RWPE1 (cell line): Measurements from ENCODE around the gene ARHGEF7.

ENCODE experiments used
- CTCF ChIA-PET: fragments of 350-600 bp; sonication (Branson Sonifier 250); formaldehyde crosslinking; extraction: SDS; loops from one replicate; lab custom pipeline; 2021; lab: Yijun Ruan, JAX
- POLR2A ChIA-PET: fragments of 400-600 bp; formaldehyde crosslinking; extraction: SDS; loops from one replicate; lab custom pipeline; 2020; ENCODE audit warnings: antibody characterized with exemption; ENCODE audit not compliant: low non-redundant PET; lab: Yijun Ruan, JAX
- DNase-seq: peaks from one replicate; pipeline ENCODE4 v3.0.0; 2012; ENCODE audit warnings: low spot score
- H3K27ac ChIP-seq: fragments of 450-650 bp; 2 replicates; pipeline ENCODE4 v1.5.1; 2017
- TF ChIP-seq, protein P1 (sequence below): fragments of 450-650 bp; conservative IDR thresholded peaks from 2 replicates; pipeline ENCODE4 v1.5.1; 2017; ENCODE audit warnings: low read depth, mild to moderate bottlenecking

Gene ARHGEF7

DNA sequence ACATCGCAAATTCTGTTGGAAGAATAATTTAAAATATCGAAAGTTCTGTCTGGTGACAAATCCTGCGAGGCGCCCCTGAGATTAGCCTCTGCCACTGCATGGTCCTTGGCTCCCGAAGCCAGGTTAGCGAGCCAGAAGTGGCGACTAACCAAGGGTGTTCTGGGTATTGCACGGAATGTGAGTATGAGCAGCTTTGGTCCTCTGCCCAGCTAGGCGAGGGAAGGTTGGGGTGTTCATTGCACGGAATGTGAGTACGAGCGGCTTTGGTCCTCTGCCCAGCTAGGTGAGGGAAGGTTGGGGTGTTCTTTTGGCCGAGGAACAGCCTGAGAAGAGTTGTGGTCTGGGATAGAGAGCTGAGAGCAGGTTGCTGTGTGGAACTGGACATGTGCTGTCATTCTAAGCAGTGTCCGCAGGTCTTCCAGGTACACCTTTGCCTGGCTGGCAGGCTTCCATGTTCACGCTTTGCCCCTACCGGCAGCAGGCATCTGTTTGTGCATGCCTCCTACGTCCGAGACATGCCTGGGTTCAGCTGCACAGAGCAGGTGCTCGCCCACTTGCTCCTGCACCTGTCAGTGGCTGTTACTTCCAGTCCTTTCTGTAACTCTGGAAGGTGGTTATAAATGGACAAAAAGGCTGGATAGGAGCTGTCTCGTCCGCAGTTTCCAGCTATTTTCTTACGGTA lies 187.1 kb downstream of the ARHGEF7 start:
- ChIA-PET POLR2A (no interaction called here), CTCF (no interaction called here)
- DNase-seq = no peak
- TF ChIP-seq, protein P1, sequence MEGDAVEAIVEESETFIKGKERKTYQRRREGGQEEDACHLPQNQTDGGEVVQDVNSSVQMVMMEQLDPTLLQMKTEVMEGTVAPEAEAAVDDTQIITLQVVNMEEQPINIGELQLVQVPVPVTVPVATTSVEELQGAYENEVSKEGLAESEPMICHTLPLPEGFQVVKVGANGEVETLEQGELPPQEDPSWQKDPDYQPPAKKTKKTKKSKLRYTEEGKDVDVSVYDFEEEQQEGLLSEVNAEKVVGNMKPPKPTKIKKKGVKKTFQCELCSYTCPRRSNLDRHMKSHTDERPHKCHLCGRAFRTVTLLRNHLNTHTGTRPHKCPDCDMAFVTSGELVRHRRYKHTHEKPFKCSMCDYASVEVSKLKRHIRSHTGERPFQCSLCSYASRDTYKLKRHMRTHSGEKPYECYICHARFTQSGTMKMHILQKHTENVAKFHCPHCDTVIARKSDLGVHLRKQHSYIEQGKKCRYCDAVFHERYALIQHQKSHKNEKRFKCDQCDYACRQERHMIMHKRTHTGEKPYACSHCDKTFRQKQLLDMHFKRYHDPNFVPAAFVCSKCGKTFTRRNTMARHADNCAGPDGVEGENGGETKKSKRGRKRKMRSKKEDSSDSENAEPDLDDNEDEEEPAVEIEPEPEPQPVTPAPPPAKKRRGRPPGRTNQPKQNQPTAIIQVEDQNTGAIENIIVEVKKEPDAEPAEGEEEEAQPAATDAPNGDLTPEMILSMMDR = no peak
- no peak overlapping the region for H3K27ac ChIP-seq

DNA sequence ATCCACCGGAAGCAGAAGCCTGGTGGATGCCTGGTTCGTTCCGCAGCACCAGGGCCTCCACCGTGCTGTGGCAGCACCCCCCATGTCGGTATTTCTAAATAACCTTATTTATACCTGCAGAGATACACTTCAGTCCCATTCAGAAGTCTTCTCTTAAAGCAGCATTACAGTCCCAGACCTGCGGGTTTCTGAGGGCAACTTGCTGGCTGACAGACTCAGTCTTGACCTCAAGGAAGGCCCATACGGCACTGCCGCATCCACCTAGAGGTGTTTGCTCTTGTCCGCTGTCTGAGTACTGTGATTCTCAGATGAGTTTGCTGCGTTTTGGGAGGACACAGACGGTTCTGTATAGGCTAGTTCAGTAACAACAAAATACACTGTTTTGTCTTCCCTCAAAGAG lies 188.4 kb downstream of the ARHGEF7 start:
- TF ChIP-seq, protein P1 = no peak
- no peak overlapping the region for H3K27ac ChIP-seq
- DNase-seq = no peak
- POLR2A ChIA-PET = no interaction called here
- CTCF ChIA-PET = no interaction called here

DNA sequence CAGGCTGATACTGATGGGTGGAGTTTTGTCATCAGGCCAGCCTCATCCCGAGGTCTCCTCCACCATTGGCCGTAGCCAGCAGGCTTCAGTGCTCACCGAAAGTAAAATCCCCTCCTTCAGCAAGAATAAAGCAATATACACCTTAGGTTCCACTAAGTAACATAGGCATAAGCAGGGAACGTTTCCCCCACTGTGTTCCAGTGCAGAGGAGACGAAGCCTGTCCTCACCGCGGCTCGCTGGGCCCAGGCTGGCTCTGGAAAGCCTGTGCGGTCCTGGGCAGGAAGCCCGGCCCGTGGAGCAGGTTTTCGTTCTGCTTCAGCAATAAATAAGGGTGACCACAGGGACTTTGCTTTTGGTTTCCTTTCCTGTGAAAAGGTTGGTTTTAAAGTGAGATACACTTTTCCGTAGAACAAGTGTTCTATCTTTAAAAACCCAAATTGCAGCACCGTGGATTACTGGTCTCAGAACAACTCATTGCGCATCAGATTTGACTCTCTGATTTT lies 189.0 kb downstream of the ARHGEF7 start:
- H3K27ac ChIP-seq = no peak overlapping the region
- TF ChIP-seq, protein P1 = no peak
- ChIA-PET POLR2A (no interaction called here), CTCF (no interaction called here)
- DNase-seq = no peak

DNA sequence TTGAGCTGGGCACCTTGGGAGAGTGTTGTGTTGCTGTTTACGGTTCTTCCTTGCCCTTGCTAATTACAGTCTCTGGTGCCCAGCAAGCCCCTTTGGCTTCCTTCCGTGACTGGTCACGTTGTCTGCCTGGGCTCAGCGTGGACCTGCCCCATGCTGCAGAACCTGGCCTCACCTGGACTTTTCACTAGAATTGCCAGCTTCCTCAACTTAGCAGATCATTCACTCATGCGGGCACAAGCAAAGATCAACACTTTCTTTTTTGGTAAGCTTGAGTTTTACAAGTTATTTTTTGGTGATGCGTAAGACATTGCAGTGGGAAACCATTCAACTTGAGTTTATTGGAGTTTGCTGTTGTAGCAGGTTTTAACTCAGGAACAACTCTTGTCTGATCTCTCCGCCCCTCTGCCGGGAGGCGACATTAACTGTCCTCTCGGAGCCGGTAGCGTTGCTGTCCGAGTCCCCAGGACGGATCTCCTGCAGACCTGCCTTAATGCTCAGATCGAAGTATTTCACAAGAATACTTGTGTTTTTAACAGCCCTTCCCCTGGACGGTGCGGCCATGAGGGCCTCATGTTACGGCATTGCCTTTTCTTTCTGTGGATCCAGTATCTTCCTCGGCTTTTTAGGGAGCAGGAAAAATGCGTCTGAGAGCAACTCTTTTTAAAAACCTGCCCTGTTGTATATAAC lies 189.6 kb downstream of the ARHGEF7 start:
- H3K27ac ChIP-seq = no peak overlapping the region
- no peak for DNase-seq
- TF ChIP-seq, protein P1 = no peak
- ChIA-PET POLR2A (no interaction called here), CTCF (no interaction called here)

DNA sequence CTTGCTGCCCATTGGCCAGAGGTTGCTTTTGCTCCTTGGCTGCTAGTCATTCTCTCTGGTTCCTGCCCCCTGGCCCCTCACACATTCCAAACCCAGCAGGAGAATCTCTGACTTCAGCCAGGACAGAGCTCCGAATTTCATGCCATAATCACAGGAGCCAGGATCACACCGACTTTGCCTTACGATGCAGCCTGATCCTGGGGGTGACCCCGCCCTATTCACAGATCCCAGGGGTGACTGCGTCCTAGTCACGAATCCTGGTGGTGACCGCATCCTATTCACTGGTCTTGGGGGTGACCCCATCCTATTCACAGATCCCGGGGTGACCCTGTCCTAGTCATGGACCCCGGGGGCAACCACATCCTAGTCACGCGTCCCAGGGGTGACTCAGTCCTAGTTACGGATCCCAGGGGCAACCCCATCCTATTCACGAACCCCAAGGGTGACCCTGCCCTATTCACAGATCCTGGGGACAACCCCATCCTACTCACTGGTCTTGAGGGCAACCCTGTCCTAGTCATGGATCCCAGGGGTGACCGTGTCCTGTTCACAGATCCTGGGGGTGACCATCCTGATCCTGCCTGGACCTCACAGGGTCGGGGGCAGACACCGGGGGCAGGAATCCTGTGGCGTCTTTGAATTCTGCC lies 198.0 kb downstream of the ARHGEF7 start:
- H3K27ac ChIP-seq = no peak overlapping the region
- ChIA-PET POLR2A (no interaction called here), CTCF (no interaction called here)
- TF ChIP-seq, protein P1 = no peak
- DNase-seq = no peak

DNA sequence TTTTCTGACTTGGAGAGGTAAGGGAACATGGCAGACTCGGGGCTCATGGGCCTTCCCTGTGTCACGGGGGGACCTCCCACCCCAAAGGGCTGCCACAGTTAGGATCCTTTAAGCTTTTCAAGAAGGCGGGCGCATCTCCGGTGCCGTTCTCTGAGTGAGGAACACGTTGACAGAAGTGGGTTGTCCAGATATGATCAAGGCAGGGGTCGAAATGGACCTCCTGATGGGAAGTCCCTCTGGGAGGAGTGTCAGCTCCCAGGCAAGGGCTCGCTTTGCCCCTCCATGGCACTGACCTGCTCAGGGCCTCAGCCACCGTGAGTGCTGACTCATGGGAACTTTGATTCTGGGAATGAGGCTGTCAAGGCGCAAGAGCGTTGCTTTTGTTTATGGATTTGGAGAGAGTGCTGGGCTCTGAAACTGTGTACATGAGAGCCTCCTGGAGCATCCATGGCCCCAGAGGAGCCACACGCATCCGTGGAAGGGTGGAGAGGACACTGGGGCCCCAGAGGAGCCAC lies 198.9 kb downstream of the ARHGEF7 start:
- POLR2A ChIA-PET = no interaction called here
- DNase-seq = no peak

More for the DNA sequence above, 198.9 kb downstream of the ARHGEF7 start:
- no peak overlapping the region for H3K27ac ChIP-seq
- CTCF ChIA-PET = no interaction called here
- TF ChIP-seq, protein P1 = no peak
